ENCODE data around the gene CD109. TPM values are rescaled to one million over a fixed set of nuclear protein-coding genes. Genes with fewer than 3 reads are reported as not detected.

The CD109 gene
- total RNA-seq, 1 donor from 2014 or later = 14.3 TPM

DNA sequence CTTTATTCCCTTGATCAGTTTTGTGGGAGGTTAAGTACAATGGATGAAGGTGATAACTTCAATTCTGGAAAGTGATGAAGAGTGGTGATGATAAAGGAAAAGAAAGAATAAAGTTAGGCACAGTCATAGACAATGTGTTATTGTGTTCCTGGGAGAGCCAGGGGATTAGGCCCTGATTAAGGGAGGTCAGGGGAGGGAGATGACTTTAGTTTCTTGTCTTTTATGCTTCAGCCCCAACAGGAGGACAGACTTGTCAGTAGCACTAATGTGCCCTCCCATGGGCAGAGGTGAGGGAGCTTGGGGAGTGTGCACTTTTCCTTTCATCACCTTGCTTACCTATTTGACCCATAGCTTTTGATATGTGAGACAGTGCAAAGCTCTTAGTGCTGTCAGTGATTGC is 115.7 kb downstream of the CD109 start:
- DNase-seq (ENCODE audit: extremely low spot score, unreplicated experiment) = no peak
- TF ChIP-seq, protein P1, sequence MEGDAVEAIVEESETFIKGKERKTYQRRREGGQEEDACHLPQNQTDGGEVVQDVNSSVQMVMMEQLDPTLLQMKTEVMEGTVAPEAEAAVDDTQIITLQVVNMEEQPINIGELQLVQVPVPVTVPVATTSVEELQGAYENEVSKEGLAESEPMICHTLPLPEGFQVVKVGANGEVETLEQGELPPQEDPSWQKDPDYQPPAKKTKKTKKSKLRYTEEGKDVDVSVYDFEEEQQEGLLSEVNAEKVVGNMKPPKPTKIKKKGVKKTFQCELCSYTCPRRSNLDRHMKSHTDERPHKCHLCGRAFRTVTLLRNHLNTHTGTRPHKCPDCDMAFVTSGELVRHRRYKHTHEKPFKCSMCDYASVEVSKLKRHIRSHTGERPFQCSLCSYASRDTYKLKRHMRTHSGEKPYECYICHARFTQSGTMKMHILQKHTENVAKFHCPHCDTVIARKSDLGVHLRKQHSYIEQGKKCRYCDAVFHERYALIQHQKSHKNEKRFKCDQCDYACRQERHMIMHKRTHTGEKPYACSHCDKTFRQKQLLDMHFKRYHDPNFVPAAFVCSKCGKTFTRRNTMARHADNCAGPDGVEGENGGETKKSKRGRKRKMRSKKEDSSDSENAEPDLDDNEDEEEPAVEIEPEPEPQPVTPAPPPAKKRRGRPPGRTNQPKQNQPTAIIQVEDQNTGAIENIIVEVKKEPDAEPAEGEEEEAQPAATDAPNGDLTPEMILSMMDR (IDR thresholded peaks at IDR 0.05) = no peak
- Mint-ChIP-seq H3K4me3 (ENCODE audit: unreplicated experiment) (no peak overlapping the region), H3K9me3 (ENCODE audit: unreplicated experiment) (no peaks in the 10 kb centered on the region), H3K4me1 (ENCODE audit: unreplicated experiment) (no peaks in the 10 kb centered on the region), H3K27ac (ENCODE audit: unreplicated experiment) (no peak overlapping the region), H3K27me3 (ENCODE audit: unreplicated experiment) (no peaks in the 10 kb centered on the region), H3K36me3 (ENCODE audit: unreplicated experiment) (peaks cover 13% of the 10 kb centered on the region)

DNA sequence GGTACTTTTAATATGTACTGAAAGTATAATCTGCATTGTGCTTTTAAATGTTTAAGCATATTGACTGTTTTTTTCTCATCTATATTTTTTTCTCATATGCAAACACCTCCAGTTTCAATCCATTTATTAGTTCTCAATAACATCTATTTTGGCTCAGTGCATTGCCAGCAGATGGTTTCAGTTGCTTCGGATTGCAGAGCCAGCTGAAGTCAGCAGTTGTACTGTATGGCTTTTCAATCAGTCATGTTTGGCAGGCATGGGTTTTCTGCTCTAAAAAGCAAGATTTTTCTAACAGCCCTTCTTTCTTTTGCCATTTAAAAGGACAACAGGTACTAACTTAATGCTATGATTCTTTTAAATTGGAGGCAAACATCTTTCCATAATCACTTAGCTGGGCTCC is 121.2 kb downstream of the CD109 start:
- Mint-ChIP-seq H3K4me1 (ENCODE audit: unreplicated experiment) (no peaks in the 10 kb centered on the region), H3K27ac (ENCODE audit: unreplicated experiment) (no peak overlapping the region), H3K4me3 (ENCODE audit: unreplicated experiment) (no peak overlapping the region), H3K36me3 (ENCODE audit: unreplicated experiment) (peaks cover 12% of the 10 kb centered on the region), H3K9me3 (ENCODE audit: unreplicated experiment) (no peaks in the 10 kb centered on the region), H3K27me3 (ENCODE audit: unreplicated experiment) (no peaks in the 10 kb centered on the region)
- TF ChIP-seq, protein P1 (IDR thresholded peaks at IDR 0.05) = no peak
- no peak for DNase-seq (ENCODE audit: extremely low spot score, unreplicated experiment)

DNA sequence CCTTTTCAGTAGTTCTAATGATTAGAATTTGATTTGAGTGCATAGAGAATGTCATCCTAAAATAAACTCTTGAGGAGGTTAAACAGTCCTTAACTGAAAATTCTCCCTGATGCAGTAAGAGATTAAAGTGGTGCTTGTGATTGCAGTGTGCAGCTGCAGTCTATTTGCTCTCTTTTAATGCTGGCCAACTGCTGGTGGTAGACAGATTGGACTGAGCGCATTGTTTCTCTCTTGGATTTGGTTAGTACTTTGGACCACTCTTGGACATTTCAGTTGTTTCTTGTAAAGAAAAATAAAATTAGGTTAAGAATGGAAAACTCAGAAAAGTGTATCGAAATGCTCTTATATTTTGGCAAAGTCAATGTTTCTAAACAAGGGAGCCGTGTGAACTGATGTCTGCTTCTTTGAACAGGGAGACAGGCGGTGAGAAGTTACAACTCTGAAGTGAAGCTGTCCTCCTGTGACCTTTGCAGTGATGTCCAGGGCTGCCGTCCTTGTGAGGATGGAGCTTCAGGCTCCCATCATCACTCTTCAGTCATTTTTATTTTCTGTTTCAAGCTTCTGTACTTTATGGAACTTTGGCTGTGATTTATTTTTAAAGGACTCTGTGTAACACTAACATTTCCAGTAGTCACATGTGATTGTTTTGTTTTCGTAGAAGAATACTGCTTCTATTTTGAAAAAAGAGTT is 127.2 kb downstream of the CD109 start:
- DNase-seq (ENCODE audit: extremely low spot score, unreplicated experiment) = no peak
- TF ChIP-seq, protein P1 (IDR thresholded peaks at IDR 0.05) = no peak
- H3K27me3 Mint-ChIP-seq (ENCODE audit: unreplicated experiment) = no peaks in the 10 kb centered on the region
- no peaks in the 10 kb centered on the region for H3K9me3 Mint-ChIP-seq (ENCODE audit: unreplicated experiment)
- H3K36me3 Mint-ChIP-seq (ENCODE audit: unreplicated experiment) = peaks cover 6% of the 10 kb centered on the region
- peaks cover 5% of the 10 kb centered on the region for H3K4me1 Mint-ChIP-seq (ENCODE audit: unreplicated experiment)
- H3K27ac Mint-ChIP-seq (ENCODE audit: unreplicated experiment) = no peak overlapping the region
- H3K4me3 Mint-ChIP-seq (ENCODE audit: unreplicated experiment) = no peak overlapping the region

DNA sequence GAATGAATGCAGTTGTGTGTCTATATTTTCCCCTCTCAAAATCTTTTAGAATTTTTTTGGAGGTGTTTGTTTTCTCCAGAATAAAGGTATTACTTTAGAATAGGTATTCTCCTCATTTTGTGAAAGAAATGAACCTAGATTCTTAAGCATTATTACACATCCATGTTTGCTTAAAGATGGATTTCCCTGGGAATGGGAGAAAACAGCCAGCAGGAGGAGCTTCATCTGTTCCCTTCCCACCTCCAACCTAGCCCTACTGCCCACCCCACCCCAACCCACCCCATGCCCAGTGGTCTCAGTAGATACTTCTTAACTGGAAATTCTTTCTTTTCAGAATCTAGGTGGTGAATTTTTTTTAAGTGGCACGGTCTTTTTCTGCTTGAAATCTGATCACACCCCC is 127.8 kb downstream of the CD109 start:
- H3K4me3 Mint-ChIP-seq (ENCODE audit: unreplicated experiment) = no peak overlapping the region
- TF ChIP-seq, protein P1 (IDR thresholded peaks at IDR 0.05) = peak; percentile 16
- no peak for DNase-seq (ENCODE audit: extremely low spot score, unreplicated experiment)
- H3K9me3 Mint-ChIP-seq (ENCODE audit: unreplicated experiment) = no peaks in the 10 kb centered on the region
- H3K36me3 Mint-ChIP-seq (ENCODE audit: unreplicated experiment) = peaks cover 6% of the 10 kb centered on the region
- no peak overlapping the region for H3K27ac Mint-ChIP-seq (ENCODE audit: unreplicated experiment)
- peaks cover 5% of the 10 kb centered on the region for H3K4me1 Mint-ChIP-seq (ENCODE audit: unreplicated experiment)
- no peaks in the 10 kb centered on the region for H3K27me3 Mint-ChIP-seq (ENCODE audit: unreplicated experiment)

DNA sequence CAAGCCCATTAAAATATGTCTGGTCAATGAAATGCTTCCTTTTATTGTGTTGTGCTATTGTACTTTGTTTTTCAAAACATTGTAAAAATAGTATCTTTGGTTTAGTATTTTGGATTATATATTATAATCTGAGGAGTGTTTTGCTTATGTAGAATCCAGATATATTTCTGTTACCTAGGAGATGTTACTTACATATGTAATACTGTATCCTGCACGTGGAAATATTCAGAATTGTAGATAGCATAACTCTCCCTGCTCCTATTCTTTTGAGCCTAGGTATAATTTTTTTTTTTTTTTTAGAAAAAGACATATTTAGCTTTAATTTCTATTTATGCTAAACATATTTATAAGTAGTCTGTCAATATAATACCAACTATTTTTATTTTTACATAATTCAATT is 130.6 kb downstream of the CD109 start:
- H3K27me3 Mint-ChIP-seq (ENCODE audit: unreplicated experiment) = no peaks in the 10 kb centered on the region
- peaks cover 5% of the 10 kb centered on the region for H3K4me1 Mint-ChIP-seq (ENCODE audit: unreplicated experiment)
- TF ChIP-seq, protein P1 (IDR thresholded peaks at IDR 0.05) = no peak

More for the DNA sequence above, 130.6 kb downstream of the CD109 start:
- DNase-seq (ENCODE audit: extremely low spot score, unreplicated experiment) = no peak
- no peaks in the 10 kb centered on the region for H3K9me3 Mint-ChIP-seq (ENCODE audit: unreplicated experiment)
- H3K27ac Mint-ChIP-seq (ENCODE audit: unreplicated experiment) = no peak overlapping the region
- H3K4me3 Mint-ChIP-seq (ENCODE audit: unreplicated experiment) = no peak overlapping the region
- H3K36me3 Mint-ChIP-seq (ENCODE audit: unreplicated experiment) = peaks cover 2% of the 10 kb centered on the region
